Measurements from ENCODE around the gene DHFR2. TPM values are rescaled to one million over a fixed set of nuclear protein-coding genes. Genes with fewer than 3 reads are reported as not detected.
"Not testable (repeated sequence)": the region's sequence is repeated elsewhere in the genome, so short reads cannot be mapped to it uniquely, and the experiment has no call there.

Gene DHFR2
- total RNA-seq, 1 experiment from 2014 or later, result 4.0 TPM

GRCh38 chr3:94065819-94066480, 3.2 kb upstream of the DHFR2 start:
- no peak for DNase-seq (ENCODE audit: low read depth)

GRCh38 chr3:94065122-94065521, 2.4 kb upstream of the DHFR2 start:
- no peak for DNase-seq (ENCODE audit: low read depth)

DNA sequence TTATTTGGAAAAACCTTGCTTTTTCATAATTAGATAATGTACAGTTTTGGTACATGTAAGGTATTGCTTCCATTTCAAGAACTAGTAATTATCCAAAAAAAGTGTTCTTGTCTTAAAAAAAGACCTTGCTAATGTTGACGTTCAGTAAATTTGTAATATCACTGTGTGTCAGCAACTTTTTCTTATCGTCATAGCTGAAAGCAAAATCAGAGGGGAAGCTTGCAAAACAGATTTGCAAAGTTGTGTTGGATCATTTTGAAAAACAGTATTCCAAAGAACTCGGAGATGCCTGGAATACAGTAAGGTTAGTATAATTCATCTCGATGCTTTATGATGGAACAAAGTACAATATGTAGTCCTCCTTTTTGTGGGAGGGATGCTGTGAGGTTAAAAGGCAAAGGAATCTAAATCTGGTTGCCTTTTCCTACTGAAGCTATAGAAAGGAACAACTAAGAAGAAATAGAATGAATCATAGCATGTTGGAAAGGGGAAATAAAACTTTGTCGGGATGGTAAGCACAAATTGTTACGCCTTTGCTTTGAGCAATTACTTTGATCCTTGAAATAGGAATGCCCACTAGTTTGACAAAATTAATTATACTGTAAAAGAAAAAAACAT, 1.6 kb upstream of the DHFR2 start:
- DNase-seq (ENCODE audit: low read depth), result no peak

DNA sequence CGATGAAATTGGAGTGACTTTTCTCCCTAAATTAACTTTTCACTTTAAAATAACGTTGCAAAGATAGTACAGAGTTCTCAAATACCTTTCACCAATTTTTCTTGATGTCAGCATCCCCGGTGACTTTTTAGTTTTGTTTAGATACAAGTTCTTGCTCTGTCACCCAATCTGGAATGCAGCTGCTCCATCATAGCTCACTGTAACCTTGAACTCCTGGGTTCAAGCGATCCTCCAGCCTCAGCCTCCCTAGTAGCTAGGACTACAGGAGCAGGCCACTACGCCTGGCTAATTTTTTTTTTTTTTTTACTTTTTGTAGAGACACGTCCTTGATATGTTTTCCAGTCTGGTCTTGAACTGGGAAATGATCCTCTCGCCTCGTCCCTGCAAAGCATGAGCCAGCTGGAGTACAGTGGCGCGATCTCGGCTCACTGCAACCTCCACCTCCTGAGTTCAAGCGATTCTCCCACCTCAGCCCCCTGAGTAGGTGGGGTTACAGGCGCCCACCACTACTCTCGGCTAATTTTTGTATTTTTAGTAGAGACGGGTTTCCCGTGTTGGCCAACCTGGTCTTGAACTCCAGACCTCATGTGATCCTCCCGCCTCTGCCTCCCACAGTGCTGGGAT, 892 bp upstream of the DHFR2 start:
- DNase-seq (ENCODE audit: low read depth), result no peak

DNA sequence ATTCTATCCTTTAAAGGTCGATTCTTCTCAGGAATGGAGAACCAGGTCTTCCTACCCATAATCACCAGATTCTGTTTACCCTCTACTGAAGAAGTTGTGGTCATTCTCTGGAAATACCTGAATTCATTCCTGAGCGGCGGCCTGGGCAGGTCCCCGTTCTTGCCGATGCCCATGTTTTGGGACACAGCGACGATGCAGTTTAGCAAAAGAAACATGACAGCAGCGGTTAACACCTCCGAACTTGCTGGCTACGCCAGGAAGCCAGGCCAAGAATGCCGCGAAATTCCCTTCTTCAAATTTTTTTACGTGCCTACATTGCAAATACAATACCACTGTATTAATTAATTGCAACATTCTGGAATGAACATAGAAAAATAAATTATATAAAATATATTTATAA, 1.4 kb downstream of the DHFR2 start:
- no peak for DNase-seq (ENCODE audit: low read depth)

GRCh38 chr3:94050546-94050945, 12.2 kb downstream of the DHFR2 start:
- no peak for DNase-seq (ENCODE audit: low read depth)

DNA sequence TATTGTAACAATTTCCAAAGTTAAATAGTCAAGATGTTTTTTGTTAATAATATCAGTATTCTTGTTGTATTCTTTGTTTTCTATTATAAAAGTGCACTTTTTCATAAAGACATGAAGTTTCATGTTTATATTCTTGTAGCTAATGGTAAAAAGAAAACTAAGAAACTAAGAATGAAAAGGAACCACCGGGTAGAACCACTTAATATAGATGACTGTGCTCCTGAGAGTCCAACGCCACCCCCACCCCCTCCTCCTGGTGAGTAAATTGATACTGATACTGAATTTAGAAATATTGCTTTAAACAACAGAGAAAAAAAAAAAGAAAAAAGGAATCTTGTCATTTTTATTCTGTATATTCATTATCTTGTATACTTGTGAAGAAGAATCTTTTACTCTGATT, 13.4 kb downstream of the DHFR2 start:
- DNase-seq (ENCODE audit: low read depth), result no peak

DNA sequence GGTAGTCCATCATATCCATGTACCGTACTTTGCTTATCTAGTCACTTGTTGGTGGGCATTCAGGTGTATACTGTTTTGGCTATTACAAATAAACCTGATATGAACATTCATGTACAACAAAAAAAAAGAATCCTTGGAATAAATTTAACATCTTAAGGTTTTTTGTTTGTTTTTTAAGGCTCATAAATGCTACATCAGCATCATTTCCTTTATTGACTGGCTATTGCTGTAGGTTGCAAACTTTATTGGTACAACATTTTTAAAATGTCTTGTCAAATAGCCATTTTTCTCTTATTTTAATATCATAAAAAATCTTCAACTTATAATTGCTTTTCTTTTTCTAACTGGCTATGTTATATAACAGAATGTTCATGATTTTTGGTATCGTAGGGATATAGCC, 16.2 kb downstream of the DHFR2 start:
- no peak for DNase-seq (ENCODE audit: low read depth)

DNA sequence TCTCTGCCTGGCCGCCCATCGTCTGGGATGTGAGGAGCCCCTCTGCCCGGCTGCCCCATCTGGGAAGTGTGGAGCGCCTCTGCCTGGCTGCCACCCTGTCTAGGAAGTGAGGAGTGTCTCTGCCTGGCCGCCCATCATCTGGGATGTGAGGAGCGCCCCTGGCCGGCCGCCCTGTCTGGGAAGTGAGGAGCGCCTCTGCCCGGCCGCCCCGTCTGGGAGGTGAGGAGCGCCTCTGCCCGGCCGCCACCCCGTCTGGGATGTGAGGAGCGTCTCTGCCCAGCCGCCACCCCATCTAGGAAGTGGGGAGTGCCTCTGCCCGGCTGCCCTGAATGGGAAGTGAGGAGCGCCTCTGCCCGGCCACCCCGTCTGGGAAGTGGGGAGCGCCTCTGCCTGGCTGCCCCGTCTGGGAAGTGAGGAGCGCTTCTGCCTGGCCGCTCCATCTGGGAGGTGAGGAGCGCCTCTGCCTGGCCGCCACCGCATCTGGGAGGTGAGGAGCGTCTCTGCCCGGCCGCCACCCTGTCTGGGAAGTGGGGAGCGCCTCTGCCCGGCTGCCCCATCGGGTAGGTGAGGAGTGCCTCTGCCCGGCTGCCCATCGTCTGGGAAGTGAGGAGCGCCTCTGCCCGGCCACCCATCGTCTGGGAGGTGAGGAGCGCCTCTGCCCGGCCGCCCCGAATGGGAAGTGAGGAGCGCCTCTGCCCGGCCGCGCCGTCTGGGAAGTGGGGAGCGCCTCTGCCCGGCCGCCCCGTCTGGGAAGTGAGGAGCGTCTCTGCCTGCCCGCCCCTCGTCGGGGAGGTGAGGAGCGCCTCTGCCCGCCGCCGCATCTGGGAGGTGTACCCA, 18.4 kb downstream of the DHFR2 start:
- not testable (repeated sequence) for DNase-seq (ENCODE audit: low read depth)

DNA sequence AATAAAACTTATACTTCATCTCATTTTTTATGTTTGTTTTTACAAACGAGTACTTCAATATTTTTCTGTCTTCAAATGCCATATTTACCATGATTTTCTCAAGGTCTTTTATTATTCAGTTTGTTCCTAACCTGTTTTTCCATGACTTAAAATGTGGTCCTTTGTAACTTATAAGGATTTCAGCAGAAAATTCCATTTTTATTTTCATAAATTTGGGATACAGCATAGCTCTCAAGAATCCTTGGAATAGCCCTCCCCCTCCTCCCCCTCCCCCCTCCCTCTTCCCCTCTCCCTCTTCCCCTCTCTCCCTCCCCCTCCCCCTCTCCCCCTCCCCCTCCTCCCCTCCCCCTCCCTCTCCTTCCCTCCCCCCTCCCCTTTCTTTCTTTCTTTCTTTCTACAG, 19.4 kb downstream of the DHFR2 start:
- no peak for DNase-seq (ENCODE audit: low read depth)

- DNase-seq (ENCODE audit: low read depth), result peak; percentile 36
Measured at GRCh38 chr3:94036909-94037507, 25.7 kb downstream of the DHFR2 start.

DNA sequence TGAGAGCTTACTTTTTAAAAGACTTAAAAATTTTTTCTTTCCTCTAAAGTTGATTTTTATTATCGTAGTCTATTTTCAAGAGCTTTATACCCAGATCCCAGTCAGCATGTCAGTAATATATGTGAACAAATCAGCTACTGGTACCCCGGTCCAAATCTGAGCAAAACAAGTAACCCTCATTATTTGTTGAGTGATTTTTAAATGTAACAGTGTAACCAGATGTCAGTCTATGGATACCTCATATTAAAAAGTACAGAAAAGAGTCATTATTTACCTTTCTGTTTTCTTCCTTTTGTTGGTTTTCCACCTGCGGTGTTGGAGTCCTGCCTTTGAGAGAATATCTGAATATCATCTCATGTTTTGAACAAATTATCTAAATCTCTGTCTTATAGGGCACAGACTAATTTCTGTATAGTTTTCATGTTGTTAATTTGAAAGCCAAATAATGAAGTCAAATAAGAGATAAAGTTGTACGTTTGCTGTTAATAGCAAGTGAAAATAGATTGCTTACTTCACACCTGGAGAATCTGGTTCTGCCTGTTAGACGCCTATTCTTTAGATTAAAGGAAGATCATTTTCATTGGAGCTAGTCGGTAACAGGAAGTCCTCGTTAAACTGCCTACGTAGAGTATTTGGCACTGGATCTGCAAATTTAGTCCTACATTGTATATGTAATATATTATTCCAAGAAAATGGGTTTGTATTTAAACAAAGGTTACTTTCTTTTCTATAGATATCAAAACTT, 34.5 kb downstream of the DHFR2 start, which contains the start of gene STX19:
Gene STX19, minus strand, starts transcription at position 505 of the 745 bp plus-strand sequence. CDS start 13,328 bp downstream, outside the sequence.
- no peak for DNase-seq (ENCODE audit: low read depth)

- DNase-seq (ENCODE audit: low read depth), result no peak
Measured at GRCh38 chr3:94026623-94027022, 36.1 kb downstream of the DHFR2 start.

DNA sequence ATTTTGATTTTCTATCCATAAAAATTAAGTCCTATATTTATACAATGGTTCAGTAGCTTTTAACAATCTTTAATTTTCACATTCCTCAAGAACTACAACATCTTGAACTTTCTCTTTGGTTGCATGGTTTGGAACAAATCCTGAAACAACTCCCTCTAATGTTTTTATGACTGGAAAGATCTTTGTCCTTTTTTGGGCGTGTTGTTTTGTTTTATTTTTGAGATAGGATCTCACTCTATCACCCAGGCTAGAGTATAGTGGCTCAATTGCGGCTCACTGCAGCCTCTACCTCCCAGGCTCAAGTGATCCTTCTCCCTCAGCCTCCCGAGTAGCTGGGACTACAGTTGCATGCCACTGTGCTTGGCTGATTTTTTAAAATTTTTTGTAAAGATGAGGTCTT, 38.3 kb downstream of the DHFR2 start:
- DNase-seq (ENCODE audit: low read depth), result no peak

DNA sequence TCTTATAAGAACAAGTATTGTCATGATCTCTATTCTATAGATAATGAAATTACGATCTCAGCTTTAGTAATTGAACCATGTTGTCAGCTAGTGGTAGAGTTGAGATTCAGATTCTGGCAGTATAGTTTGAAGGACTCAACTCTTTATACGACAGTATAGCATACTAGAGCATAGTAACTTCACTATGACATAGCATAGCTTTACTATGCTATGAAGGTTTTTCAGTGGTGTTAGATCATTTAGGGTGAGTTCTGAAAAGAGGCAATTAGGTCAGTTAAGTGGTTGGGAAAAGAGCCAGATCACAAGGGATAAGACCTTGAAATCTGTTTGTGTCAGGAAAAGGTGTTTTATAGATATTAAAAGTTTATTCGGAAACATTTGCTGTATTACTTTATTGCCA, 42.4 kb downstream of the DHFR2 start:
- DNase-seq (ENCODE audit: low read depth), result no peak

GRCh38 chr3:94019659-94020058, 43.1 kb downstream of the DHFR2 start:
- DNase-seq (ENCODE audit: low read depth), result no peak

GRCh38 chr3:94015025-94015424, 47.7 kb downstream of the DHFR2 start:
- no peak for DNase-seq (ENCODE audit: low read depth)

- no peak for DNase-seq (ENCODE audit: low read depth)
Measured at GRCh38 chr3:94012185-94012584, 50.5 kb downstream of the DHFR2 start.

- no peak for DNase-seq (ENCODE audit: low read depth)
Measured at GRCh38 chr3:94011233-94011711, 51.4 kb downstream of the DHFR2 start.

DNA sequence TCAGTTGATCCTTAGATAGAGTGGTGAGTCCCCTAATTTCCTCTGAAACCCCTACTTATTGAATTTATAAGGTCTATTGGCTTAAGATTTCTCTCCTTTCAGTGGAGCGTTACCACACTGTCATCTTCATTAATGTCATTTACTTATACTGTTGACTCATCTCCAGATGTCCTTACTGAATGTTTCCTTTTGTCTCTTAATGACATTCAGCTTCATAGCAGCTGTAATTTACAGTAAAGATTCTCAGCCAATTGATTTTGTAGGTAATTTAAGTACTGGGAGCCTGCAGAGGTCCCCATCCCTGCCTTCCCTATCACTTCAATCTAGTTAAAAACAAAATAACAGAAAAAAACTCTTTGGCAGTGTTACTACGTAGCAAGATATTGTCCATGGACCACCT, 53.1 kb downstream of the DHFR2 start:
- no peak for DNase-seq (ENCODE audit: low read depth)

- no peak for DNase-seq (ENCODE audit: low read depth)
Measured at GRCh38 chr3:94008253-94008652, 54.5 kb downstream of the DHFR2 start.

All from HT1080 (cell line).